HG03469 (cell line): ENCODE data around the gene ZBTB20.
"Not testable (repeated sequence)": the region's sequence is repeated elsewhere in the genome, so short reads cannot be mapped to it uniquely, and the experiment has no call there.

Experiments used
- ATAC-seq: cut with Tn5 transposase; IDR thresholded peaks from one replicate; pipeline ENCODE4 v1.9.1; 2021; ENCODE audit warnings: mild to moderate bottlenecking, moderate library complexity, moderate number of reproducible peaks; ENCODE audit not compliant: unreplicated experiment

Gene ZBTB20

DNA sequence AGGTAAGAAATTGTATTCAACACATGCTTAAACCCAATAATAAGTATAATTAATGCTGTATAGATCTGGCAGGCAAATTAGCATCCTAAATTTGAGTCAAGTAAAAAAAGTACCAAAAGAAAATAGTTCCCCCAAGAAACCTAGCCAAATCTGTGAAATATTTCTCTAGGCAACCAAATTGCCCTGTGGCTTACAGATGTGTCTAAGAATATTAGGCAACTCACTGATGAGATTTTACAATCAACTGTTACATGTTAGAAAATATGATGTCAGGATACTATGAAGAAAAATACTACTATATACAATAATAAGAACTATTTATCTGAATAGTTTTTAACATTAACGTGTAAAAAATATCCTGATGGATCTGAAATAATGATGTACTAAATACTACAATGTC is 456.2 kb downstream of the ZBTB20 start:
- ATAC-seq: no peak

DNA sequence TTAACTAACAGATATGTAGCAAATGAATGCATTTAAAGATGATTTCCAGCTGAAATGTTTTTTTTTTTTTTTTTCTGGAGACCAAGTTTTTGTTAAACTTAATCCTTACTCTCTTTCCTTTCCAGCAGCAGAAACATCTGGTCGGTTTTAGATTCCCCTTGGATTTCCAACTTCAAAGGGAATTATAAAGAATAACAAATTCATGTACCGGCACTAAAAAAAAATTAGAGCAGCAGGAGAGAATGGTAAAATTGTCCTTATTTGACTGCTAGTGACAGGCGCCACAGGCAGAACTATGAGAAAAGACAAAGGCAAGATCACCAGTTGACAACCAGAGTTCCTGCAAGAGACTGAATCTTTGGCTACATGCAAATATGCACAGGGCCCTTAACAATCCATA is 459.9 kb downstream of the ZBTB20 start:
- ATAC-seq: no peak

DNA sequence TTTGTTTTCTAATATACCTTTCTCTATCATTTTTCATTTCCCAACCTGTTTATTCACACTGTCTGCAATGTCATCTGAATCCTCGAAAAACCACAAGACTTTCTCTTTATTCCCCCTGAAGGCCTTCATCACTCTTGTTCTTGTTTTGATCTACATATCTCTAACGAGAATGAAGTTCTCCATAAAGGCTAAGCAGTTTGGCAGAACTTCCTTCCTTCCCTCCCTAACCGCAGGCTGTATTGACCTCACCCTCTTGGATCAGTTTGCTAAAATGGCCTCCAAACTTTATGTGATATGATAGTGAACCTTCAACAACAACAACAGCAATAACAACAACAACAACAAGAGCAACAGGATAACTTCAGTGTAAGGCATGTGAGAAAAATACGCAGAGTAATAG is 460.5 kb downstream of the ZBTB20 start:
- ATAC-seq: no peak

DNA sequence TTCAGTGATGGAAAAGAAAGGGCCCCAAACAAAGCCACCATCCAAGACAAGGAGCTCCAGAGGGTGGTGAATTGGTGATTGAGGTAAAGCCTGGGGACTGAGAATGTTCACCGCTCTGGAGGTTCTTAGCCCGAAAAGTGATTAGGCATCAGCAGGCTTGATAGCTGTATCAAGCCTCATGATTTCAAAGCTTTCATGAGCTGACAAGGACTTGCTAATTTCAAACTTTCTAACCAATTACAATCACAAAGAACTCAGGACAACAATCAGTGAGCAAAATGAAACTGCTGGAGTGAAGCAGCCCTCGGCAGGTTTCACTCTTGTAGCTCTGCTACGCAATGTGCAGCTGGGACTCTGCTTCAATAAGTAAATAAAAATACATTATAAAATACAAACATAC is 461.9 kb downstream of the ZBTB20 start:
- no peak for ATAC-seq

DNA sequence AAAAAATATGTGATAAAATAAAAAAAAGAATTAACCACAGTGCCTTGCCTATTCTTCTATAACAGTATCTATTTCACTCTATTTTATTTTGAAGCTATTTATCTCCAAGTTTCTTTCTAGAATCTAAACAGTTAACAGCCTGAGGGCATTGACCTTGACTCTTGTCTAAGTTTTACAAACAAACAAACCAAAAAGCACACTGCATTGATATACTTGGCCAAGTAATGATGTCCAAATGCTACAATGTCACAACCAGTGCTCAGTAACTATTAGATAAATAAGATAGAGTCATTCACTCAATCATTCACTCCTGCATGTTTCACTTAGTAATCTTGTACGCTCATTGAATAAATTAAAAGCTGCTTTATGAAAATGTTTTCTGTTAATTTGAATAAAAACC is 466.8 kb downstream of the ZBTB20 start:
- ATAC-seq: no peak

DNA sequence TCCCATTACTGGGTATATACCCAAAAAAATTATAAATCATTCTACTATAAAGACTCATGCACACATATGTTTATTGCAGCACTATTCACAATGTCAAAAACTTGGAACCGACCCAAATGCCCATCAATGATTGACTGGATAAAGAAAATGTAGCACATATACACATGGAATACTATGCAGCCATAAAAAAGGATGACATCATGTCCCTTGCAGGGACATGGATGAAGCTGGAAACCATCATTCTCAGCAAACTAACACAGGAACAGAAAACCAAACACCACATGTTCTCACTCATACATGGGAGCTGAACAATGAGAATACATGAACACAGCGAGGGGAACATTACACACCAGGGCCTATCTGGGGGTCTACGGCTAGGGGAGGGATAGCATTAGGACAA is 467.3 kb downstream of the ZBTB20 start:
- ATAC-seq: not testable (repeated sequence)

DNA sequence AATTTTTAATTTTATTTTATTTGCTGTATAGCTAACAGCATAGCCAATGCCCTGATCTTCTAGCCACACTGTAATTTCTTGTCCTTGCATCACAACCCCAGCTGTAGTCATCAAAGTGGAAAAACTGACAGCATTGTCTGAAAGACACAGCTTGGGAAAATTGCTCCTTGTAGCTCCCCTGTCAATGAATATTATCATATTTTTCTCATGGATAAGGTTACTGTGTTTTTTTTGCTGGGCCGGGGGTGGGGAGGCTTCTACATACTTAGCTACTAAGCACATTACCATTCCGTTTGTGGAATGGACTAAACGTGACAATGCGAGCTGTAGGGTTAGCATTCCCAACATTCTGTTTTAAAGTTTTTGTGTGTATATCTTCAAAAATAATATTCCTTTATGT is 472.0 kb downstream of the ZBTB20 start:
- ATAC-seq: no peak

DNA sequence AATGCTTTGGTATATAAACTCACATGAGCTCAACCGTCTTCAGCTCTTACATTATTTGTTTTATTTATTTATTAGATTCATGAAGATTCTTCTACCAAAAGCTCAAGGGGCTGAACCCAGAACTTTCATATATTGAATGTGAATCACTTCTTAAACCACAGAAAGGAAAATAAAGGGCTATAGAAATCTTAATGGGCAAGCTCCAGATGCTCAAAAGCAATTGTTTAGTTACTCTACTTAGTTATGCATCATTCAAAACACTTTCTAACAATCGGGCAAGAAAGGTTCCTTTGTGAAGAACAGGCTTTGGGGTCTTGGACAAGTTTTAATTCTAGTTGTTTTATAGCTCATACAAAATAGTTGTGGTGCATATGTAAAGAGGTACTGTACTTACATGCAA is 473.1 kb downstream of the ZBTB20 start:
- no peak for ATAC-seq

DNA sequence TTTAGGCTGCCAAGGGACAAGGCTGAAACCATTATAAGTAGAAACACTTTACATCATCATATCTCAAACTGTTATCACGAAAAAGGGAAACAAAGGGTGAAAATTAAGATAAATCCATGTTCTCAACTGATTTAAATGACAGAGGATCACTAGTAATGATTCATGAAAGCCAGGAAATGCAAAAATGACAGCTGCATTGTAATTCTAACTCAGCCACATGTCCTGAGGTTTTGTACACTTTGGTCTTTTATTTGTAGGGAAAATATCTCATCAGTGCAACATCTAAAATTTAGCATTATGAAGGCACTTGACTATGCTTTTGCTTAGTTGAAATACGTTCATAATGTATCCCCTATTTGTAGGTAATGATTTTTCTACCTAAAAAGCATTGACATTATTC is 473.6 kb downstream of the ZBTB20 start:
- ATAC-seq: no peak

DNA sequence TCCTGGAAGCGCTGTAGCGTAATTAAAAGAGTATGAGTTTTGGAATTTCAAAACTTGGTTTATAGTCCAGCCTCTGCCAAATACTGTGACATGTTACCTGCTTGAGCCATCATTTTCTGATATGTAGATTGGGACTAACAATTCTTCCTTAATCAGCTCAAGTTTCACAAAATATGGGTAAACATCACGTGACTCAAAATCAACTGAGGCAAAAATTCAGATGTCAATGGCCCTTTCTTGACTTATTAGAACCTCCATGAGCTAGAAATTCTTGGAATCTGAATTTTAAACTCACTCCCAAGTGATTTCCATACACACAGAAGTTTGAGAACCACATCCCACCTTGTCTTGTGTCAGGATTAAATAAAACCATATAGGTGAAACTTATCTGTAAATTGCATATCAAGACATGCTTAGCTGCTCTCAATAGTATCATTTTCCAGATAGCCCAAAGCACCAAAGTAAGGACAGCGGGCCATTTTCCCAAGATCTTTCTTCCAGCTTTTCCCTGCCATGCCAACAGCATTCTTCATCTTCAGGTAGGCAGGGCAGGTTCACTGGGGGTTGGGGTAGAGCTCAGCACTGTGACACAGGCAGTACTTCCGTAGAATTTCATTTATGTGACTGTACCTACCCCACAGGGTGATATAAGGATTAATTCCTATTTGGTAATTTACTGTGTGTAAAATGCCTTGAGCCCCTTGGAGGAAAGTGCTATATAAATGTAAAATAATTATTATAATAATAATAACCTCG is 474.2 kb downstream of the ZBTB20 start:
- ATAC-seq: no peak

DNA sequence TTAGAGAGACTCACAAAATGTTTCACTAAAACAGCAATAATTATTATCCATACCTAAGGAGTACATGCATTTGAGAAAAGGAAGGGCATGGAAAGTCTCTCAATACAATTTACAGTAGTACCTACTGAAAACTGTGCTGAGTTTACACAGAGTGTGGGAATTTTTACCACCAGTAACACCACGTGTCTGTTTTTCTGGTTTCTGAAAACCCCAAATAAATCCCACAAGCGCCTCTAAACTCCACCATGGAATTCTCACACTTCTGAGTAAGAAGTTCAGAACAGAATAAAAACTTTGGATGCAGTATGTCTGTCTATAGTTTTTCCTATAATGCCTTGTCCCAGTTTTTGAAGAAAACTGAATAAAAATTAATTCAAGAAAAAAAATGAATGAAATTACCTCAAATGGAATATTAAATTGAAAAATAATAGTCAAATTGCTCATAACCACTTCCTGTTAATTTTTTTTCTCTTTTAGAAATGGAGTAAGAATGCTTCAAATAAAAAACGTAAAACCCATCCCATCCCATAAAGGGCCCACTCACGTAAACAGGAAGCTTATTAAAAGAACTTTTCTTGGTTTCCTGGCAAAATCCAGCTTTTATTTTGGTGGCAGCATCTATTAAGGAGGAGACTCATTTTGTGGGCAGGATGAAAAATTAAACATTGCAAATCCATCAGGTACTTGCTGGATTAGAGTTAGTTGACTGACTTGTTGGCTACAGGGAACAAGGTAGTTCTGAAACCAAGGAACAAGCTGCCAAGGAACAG is 475.2 kb downstream of the ZBTB20 start:
- no peak for ATAC-seq

DNA sequence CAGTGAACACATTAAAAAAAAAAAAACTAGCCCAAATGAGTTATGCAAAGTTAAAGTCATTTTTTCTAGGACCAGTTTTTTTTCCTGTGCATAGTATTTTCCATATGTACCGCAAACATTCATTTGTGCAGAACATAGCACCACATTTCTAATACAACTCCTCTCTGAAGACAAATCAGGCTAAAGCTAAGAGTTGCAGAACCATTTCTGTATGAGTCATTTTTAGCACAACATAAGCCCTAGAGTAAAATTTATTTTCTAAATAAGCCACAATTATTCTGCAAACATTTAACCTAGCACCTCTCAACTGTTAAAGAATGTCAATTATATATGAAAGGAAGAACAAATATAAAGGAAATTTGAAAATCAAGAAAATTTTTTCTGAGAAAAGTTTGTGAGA is 477.5 kb downstream of the ZBTB20 start:
- ATAC-seq: no peak

DNA sequence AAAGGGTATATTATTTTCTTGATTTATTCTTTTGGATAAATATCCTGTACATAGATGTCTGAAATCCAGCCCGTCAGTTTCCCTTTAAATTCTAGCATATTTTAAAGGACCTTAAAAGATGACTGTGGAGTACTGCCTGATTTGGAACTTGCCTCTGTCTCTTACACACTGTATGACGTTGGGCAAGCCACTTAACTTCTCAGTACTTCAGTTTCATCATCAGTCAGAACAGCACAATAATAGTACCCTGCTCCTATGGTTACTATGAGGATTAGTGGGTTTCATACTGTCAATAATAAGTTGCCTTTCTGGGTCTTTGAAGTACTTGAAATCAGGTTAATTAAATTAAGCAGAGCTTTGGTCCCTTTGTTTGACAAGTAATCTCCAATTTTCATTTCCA is 479.0 kb downstream of the ZBTB20 start:
- ATAC-seq: no peak

DNA sequence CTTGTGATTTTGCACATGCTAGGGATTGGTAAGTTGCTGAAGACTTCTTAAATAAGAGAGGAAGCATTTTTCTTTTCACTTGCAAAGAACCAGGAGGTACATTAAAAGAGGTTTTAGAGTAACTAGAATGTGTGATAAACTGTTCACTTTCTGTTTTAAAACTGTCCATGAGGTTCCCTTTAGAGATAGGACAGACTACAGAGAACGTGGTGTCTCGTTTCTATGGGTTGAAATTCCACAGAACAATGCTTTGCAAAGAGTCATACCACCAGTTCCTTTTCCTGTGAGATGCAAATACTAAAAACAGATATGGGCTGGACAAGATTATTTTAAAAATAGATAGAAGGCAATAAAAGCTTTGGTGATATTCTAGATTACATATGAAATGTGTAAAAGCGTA is 480.5 kb downstream of the ZBTB20 start:
- ATAC-seq: no peak

DNA sequence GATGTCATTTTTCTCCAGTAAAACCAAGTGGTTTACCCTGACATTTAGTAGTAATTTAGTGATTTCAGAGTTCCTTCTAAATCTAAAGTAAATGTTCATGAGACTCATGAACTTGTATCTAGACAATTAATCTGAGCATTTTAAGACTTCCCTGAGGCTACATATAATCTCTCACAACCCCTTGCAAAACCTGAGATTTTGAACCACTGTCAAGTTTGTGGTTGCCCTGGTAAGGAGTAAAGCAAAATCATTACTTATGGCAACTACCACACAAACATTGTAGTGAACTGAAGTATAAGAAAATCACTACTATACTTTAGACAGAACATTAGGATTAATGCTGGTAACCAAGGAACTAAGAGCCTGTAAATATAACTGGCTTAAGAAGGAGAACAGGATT is 483.1 kb downstream of the ZBTB20 start:
- no peak for ATAC-seq

DNA sequence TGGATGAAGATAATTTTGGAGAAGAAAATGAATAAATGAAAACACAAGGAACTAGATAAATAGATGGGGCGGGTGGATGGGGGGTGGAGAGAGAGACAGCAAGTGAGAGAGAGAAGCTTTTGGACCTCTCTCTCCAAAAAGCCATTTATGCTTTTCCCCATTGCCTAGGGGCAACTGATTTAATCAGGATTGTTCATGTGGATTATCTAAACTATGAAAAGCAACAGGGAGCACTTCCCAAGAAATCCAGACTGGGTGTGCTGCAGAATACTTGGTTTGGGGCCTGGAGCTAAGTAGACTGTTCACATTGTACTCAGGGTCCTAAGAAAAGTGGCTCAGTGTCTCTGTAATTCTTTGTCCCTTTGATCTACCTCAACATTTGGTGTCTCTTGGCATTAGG is 486.3 kb downstream of the ZBTB20 start:
- no peak for ATAC-seq

DNA sequence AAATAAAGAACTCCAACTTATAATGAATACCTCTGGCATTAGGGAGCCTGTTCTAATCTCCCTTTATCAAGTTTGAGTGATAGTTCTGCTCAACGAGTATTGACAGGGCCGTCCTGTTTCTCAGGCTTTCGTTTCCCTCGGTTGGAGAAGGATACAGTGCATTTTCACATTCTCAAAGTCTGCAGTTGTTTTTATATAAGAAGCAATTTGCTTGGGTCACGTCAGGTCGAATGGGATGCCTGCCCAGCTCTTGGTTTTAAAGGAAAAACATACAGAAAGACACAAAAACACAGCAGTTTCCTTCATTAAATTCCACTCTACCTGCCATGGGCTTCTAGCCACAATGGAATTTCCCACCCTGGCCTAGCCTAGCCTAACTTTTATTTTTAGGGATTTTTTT is 487.0 kb downstream of the ZBTB20 start:
- no peak for ATAC-seq

DNA sequence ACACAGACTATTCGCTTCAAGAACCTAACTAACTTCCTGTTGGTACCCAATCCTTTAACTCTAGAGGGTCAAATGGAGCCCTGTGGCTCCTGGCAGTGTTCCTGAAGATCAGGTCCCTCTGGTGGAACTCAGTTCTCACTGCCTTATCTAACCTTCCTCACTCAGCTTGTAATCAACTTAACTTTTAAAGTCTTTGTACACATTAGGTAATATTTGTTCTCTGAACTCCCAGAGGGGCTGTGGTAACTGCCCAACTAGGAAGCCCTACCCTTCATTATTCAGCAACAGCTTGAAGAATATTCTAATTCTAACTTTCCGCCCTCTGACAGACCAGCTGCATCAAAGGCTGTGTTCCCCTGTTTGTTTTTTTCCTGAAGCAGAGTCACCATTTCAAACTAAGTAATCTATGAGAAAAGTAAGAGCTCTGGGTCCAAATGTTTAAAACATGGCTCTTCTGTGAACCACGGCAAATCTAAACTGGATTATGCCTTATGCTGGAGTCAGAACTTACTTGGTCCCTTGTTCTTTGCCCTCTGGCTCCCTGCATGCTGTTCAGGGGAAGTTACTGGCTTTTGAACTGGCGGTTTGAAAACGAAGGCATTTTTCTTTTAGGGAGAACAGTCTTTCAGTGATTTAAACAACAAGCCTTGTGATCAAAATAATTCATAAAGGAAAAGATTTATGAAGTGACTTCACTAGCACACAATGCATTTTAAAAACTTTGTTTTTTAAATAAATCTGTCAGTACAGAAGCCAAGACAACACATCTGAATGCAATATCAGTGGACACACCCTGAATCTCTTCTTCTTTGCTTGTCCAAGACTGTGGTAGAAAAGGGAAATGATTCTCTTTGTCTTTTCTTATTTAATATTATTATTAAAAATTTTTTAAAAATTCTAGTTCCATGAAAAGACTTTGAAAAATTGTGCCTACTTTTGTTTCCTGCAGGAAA is 487.7 kb downstream of the ZBTB20 start:
- ATAC-seq: no peak

DNA sequence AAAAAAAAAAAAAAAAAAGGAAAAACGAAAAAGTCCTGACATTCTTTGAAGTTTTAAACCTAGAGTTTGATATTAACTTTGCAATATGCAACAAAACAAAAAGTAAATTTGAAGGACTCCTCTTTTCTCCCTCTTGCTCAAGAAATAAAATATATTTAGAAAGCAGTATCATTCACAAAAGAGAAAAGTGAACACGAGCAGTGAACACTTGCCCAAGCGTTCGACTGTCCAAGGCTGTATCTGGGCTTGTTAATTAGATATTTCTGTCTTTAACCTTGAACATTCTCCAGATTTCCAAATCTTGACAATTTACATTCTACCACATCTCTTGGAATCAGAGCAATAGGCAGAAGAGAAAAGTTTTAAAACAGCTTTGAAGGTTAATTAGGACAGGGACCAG is 495.5 kb downstream of the ZBTB20 start:
- ATAC-seq: no peak

DNA sequence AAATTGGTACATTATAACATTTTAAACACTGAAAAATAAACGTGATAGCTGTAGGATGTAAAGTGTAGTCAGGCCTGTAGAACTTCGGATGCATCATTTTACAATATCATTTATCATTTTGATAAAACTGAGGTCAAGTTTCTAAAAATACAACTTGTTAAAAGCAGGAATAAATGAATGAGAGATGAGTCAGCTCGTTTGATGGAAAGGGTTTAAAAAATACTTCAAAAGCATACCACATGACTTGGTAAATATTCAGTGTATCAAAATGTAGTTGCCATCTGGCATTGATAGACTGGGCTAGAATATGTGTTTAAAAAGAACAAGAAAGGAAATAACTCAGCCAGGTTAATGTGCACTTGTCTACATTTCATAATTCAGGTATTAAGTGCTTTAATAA is 496.3 kb downstream of the ZBTB20 start:
- ATAC-seq: no peak

DNA sequence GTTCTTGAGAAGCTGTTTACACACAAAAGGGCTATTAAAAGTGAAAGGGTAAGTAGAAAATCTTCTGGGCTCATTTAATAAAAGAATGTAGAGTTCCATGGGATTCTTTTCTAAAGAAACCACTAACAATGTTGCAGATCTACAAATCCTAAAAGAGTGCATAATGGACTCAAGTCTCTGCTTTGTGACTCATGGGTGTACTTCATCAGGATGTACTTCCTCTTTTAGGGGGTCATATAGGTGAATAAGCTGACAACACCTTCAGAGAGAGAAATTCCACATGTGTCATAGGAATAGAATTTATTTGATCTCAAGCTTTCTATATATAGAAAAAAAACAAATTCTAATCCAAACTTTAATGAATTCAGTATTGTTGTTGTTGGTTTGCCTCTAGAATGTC is 497.8 kb downstream of the ZBTB20 start:
- no peak for ATAC-seq
